DOHH2 (cell line): Measurements from ENCODE around the gene MADD.

Experiments
- EZH2phosphoT487 ChIP-seq: fragments of 200-600 bp; sonication (generic); IDR thresholded peaks from 2 replicates; pipeline ENCODE4 v1.6.1; 2017; ENCODE audit warnings: borderline replicate concordance, mild to moderate bottlenecking, antibody characterized with exemption, low read length, moderate library complexity, mixed read lengths
- TF ChIP-seq, protein P1 (sequence below): fragments of 200-600 bp; sonication (generic); IDR thresholded peaks from one replicate; pipeline ENCODE4 v1.5.1; 2014; ENCODE audit warnings: antibody characterized with exemption, mild to moderate bottlenecking, low read depth, low read length; ENCODE audit not compliant: poor library complexity, severe bottlenecking

DNA sequence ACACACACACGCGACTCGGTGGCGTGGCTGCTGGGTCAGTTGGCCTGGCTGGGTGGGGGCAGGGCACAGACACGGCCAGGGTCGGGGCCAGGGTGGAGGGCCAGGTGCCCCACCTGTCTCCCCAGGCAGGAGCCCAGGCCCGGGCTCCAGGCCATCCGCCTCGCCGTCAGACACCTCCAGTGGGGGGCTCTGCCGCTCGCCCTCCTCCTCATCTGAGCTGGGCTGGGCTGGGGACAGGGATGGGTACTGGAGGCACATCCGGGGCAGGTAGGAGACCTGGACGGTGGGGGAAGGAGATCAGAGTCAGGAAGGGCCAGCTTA lies 88.8 kb downstream of the MADD start:
- TF ChIP-seq, protein P1, sequence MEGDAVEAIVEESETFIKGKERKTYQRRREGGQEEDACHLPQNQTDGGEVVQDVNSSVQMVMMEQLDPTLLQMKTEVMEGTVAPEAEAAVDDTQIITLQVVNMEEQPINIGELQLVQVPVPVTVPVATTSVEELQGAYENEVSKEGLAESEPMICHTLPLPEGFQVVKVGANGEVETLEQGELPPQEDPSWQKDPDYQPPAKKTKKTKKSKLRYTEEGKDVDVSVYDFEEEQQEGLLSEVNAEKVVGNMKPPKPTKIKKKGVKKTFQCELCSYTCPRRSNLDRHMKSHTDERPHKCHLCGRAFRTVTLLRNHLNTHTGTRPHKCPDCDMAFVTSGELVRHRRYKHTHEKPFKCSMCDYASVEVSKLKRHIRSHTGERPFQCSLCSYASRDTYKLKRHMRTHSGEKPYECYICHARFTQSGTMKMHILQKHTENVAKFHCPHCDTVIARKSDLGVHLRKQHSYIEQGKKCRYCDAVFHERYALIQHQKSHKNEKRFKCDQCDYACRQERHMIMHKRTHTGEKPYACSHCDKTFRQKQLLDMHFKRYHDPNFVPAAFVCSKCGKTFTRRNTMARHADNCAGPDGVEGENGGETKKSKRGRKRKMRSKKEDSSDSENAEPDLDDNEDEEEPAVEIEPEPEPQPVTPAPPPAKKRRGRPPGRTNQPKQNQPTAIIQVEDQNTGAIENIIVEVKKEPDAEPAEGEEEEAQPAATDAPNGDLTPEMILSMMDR = no peak
- no peak for TF ChIP-seq EZH2phosphoT487
